B cell (primary cell): ENCODE data around the gene HPGD. TPM values are rescaled to one million over a fixed set of nuclear protein-coding genes. Genes with fewer than 3 reads are reported as not detected.

ENCODE experiments used
- ATAC-seq: fragments of 200-7000 bp; cut with Tn5 transposase; one replicate; pipeline ENCODE4 v1.10.0; 2021; ENCODE audit warnings: low read depth, mild to moderate bottlenecking, moderate number of reproducible peaks, moderate library complexity
- CTCF ChIA-PET: fragments of 350-600 bp; sonication (Branson Sonifier 250); formaldehyde crosslinking; loops from one replicate; lab custom pipeline; 2021; ENCODE audit warnings: antibody characterized with exemption, inconsistent platforms; lab: Charles Lee
- POLR2A ChIA-PET: fragments of 350-600 bp; sonication (Branson Sonifier 250); formaldehyde crosslinking; loops from one replicate; lab custom pipeline; 2021; ENCODE audit warnings: antibody characterized with exemption; lab: Charles Lee
- DNase-seq: peaks from one replicate; pipeline ENCODE4 v3.0.0; 2013
- H2AFZ ChIP-seq: 2 replicates; pipeline ENCODE4 v1.6.1; 2012; ENCODE audit warnings: mild to moderate bottlenecking, low read depth, low read length; ENCODE audit not compliant: insufficient read depth, poor library complexity, severe bottlenecking
- H3K27ac ChIP-seq, 2 donors: 1 replicate in 1 of 2; 2 replicates in 1 of 2; pipeline ENCODE4 v1.5.1; 2012 to 2013; ENCODE audit warnings: low read length in 2 of 2, mild to moderate bottlenecking in 2 of 2, moderate library complexity in 1 of 2
- H3K27me3 ChIP-seq, 4 experiments: fragments of 200-600 bp in 1 of 4; sonication (generic) in 1 of 4; replicated peaks in 1 of 4; 1 replicate in 2 of 4; 2 replicates in 2 of 4; pipeline versions ENCODE4 v1.6.1 to v1.7.0; 2013 to 2016; ENCODE audit warnings: low read length in 3 of 4, mild to moderate bottlenecking in 2 of 4, mixed read lengths in 1 of 4, moderate library complexity in 1 of 4; ENCODE audit not compliant: insufficient read depth in 4 of 4, control insufficient read depth in 3 of 4; ENCODE audit errors: control extremely low read depth in 1 of 4
- H3K36me3 ChIP-seq, 2 experiments: replicated peaks in 1 of 2; 1 replicate in 1 of 2; 2 replicates in 1 of 2; pipeline versions ENCODE4 v1.6.1 to v1.7.1; 2013; ENCODE audit warnings: low read length in 1 of 2; ENCODE audit not compliant: insufficient read depth in 2 of 2, control insufficient read depth in 1 of 2; ENCODE audit errors: control extremely low read depth in 1 of 2, extremely low read depth in 1 of 2
- H3K4me1 ChIP-seq, 2 donors: fragments of 200-600 bp in 1 of 2; sonication (generic) in 1 of 2; 1 replicate in 1 of 2; 2 replicates in 1 of 2; pipeline versions ENCODE4 v1.5.1 to v1.6.1; 2013 to 2017; ENCODE audit warnings: low read length in 2 of 2; ENCODE audit not compliant: control insufficient read depth in 2 of 2, insufficient read depth in 2 of 2
- H3K4me2 ChIP-seq: replicated peaks from 2 replicates; pipeline ENCODE3; 2012; ENCODE audit warnings: mild to moderate bottlenecking, low read depth, low read length; ENCODE audit not compliant: poor library complexity, severe bottlenecking
- H3K4me3 ChIP-seq, 5 experiments: fragments of 200-600 bp in 1 of 5; sonication (generic) in 1 of 5; 1 replicate in 3 of 5; 2 replicates in 2 of 5; pipeline versions ENCODE4 v1.5.1 to v1.7.0; 2011 to 2016; ENCODE audit warnings: low read length in 4 of 5, mild to moderate bottlenecking in 4 of 5, low read depth in 2 of 5, control low read depth in 1 of 5, moderate library complexity in 1 of 5; ENCODE audit not compliant: insufficient read depth in 1 of 5; ENCODE audit errors: control extremely low read depth in 1 of 5, extremely low read depth in 1 of 5
- H3K79me2 ChIP-seq: fragments of 200-600 bp; sonication (generic); one replicate; pipeline ENCODE4 v1.6.0; 2016; ENCODE audit warnings: low read length; ENCODE audit not compliant: control insufficient read depth, insufficient read depth
- H3K9ac ChIP-seq: fragments of 200-600 bp; sonication (generic); 2 replicates; pipeline ENCODE4 v1.6.1; 2017; ENCODE audit warnings: mild to moderate bottlenecking, low read length, moderate library complexity
- H3K9me3 ChIP-seq, 3 donors: one replicate each; pipeline versions ENCODE4 v1.6.1 to v1.7.1; 2013; ENCODE audit warnings: low read length in 2 of 3; ENCODE audit not compliant: control insufficient read depth in 2 of 3, insufficient read depth in 1 of 3; ENCODE audit errors: control extremely low read depth in 1 of 3
- H4K20me1 ChIP-seq: 2 replicates; pipeline ENCODE4 v1.6.0; 2012; ENCODE audit warnings: mild to moderate bottlenecking, low read length; ENCODE audit not compliant: insufficient read depth, control insufficient read depth, poor library complexity, severe bottlenecking
- H3K27ac Mint-ChIP-seq: one replicate; pipeline ENCODE4 v1.8.0; 2021; ENCODE audit warnings: mixed read lengths
- H3K27me3 Mint-ChIP-seq: one replicate; pipeline ENCODE4 v1.8.0; 2021; ENCODE audit warnings: mixed read lengths
- H3K4me1 Mint-ChIP-seq: one replicate; pipeline ENCODE4 v1.8.0; 2021; ENCODE audit warnings: mixed read lengths
- H3K4me3 Mint-ChIP-seq: one replicate; pipeline ENCODE4 v1.8.0; 2021; ENCODE audit warnings: mixed read lengths
- H3K9me3 Mint-ChIP-seq: one replicate; pipeline ENCODE4 v1.8.0; 2022; ENCODE audit warnings: mixed read lengths; ENCODE audit not compliant: insufficient read depth
- EZH2 ChIP-seq: IDR thresholded peaks from 2 replicates; pipeline ENCODE4 v1.6.1; 2012; ENCODE audit warnings: borderline replicate concordance, low read depth, mild to moderate bottlenecking, moderate library complexity, low read length; ENCODE audit not compliant: insufficient read depth, poor library complexity, severe bottlenecking
- WGBS: methylation state at CpG from one replicate; pipeline ENCODE4 v1.1.5; 2013; ENCODE audit warnings: missing lambda C conversion rate; ENCODE audit not compliant: insufficient coverage; 5-methylcytosine and 5-hydroxymethylcytosine counted together
- intact Hi-C: fragments of 100-400 bp; cut with micrococcal nuclease; formaldehyde crosslinking; loops from one replicate; pipeline ENCODE4 v1.10.0; 2022
- polyA plus RNA-seq: library from polyadenylated mRNA; depleted of rRNA; stranded (reverse); fragments of >200 nt; gene quantifications from 2 replicates; pipeline ENCODE4 v1.2.3, GENCODE V29; 2012
- total RNA-seq, 2 donors: library from RNA; stranded (reverse); fragments of 120-200 nt in 1 of 2; gene quantifications; 1 replicate in 1 of 2; 2 replicates in 1 of 2; pipeline versions ENCODE4 v1.2.3 to v1.2.4, GENCODE V29; 2013 to 2022
- TF ChIP-seq, protein P1 (sequence below): fragments of 200-600 bp; IDR thresholded peaks from one replicate; pipeline ENCODE4 v1.8.0; 2022; ENCODE audit warnings: antibody characterized with exemption, mild to moderate bottlenecking

Gene HPGD
- total and polyA plus RNA-seq, 2 donors (not counting 1 experiment from before 2014, with no cell fraction given): 0.67 TPM; not detected in 1

- no peaks in the 10 kb centered on the region for H3K79me2 ChIP-seq
- ChIA-PET CTCF (no interaction called here), POLR2A (no interaction called here)
- peaks cover 0 to 6% (median 0%) of the 10 kb centered on the region in 3 donors for H3K9me3 ChIP-seq
- H3K27me3 ChIP-seq: no peaks in the 10 kb centered on the region
- ATAC-seq (no peak), DNase-seq (no peak)
- no peak overlapping the region for H3K4me3 Mint-ChIP-seq
- TF ChIP-seq EZH2: no peak
- TF ChIP-seq, protein P1, sequence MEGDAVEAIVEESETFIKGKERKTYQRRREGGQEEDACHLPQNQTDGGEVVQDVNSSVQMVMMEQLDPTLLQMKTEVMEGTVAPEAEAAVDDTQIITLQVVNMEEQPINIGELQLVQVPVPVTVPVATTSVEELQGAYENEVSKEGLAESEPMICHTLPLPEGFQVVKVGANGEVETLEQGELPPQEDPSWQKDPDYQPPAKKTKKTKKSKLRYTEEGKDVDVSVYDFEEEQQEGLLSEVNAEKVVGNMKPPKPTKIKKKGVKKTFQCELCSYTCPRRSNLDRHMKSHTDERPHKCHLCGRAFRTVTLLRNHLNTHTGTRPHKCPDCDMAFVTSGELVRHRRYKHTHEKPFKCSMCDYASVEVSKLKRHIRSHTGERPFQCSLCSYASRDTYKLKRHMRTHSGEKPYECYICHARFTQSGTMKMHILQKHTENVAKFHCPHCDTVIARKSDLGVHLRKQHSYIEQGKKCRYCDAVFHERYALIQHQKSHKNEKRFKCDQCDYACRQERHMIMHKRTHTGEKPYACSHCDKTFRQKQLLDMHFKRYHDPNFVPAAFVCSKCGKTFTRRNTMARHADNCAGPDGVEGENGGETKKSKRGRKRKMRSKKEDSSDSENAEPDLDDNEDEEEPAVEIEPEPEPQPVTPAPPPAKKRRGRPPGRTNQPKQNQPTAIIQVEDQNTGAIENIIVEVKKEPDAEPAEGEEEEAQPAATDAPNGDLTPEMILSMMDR: no peak
- H3K27me3 Mint-ChIP-seq: no peaks in the 10 kb centered on the region
- no peaks in the 10 kb centered on the region for H4K20me1 ChIP-seq
- peaks cover 4% of the 10 kb centered on the region for H3K9me3 Mint-ChIP-seq
- no CpG with 5 or more reads among the region's 4 CpGs for WGBS
- H3K4me1 ChIP-seq: no peaks in the 10 kb centered on the region
- H3K27ac Mint-ChIP-seq: no peak overlapping the region
- intact Hi-C loops: no loop called here
- no peak overlapping the region for H2AFZ ChIP-seq
- H3K27ac ChIP-seq: no peak overlapping the region
- H3K9ac ChIP-seq: no peak overlapping the region
- no peaks in the 10 kb centered on the region for H3K4me1 Mint-ChIP-seq
- no peaks in the 10 kb centered on the region for H3K36me3 ChIP-seq
- no peak overlapping the region for H3K4me2 ChIP-seq
- no peak overlapping the region for H3K4me3 ChIP-seq
These were observed 22.2 kb upstream of the HPGD start for GRCh38 chr4:174544496-174544895.

DNA sequence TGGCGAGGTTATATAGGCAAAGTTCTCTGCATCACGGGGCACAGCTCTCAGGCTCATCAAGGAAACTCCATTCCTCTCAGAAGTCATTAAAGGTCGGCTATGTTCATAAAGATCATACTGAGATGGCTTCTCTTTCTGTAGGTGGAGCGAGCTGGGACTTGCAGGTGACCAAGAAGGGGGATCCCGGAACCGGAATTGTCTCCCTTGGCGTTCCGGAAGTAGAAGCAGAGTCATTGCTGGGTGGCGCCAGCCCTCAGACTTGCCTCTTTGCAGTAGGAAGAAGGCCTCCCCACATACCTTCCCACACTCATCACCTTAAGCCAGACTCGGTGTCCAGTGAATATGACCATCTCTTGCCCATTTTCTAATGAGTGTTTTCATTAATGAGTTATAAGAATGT, 17.9 kb upstream of the HPGD start:
- no peaks in the 10 kb centered on the region for H3K9me3 Mint-ChIP-seq
- 97% methylated on average over 7 of the region's 10 CpGs for WGBS

More for the DNA sequence above, 17.9 kb upstream of the HPGD start:
- Histone ChIP-seq H3K4me3 (no peak overlapping the region), H3K9ac (no peak overlapping the region), H4K20me1 (no peaks in the 10 kb centered on the region), H3K4me1 (no peaks in the 10 kb centered on the region), H3K9me3 (no peaks in the 10 kb centered on the region), H3K36me3 (no peaks in the 10 kb centered on the region), H2AFZ (no peak overlapping the region), H3K4me2 (no peak overlapping the region), H3K79me2 (no peaks in the 10 kb centered on the region), H3K27me3 (no peaks in the 10 kb centered on the region), H3K27ac (no peak overlapping the region)
- DNase-seq (no peak), ATAC-seq (no peak)
- intact Hi-C loops: no loop called here
- no peaks in the 10 kb centered on the region for H3K27me3 Mint-ChIP-seq
- no peak overlapping the region for H3K27ac Mint-ChIP-seq
- CTCF ChIA-PET: no interaction called here
- H3K4me3 Mint-ChIP-seq: no peak overlapping the region
- no peaks in the 10 kb centered on the region for H3K4me1 Mint-ChIP-seq
- POLR2A ChIA-PET: no interaction called here
- no peak for TF ChIP-seq EZH2
- TF ChIP-seq, protein P1: no peak
